A172 (cell line): ENCODE data around the gene GJA5. TPM values are rescaled to one million over a fixed set of nuclear protein-coding genes. Genes with fewer than 3 reads are reported as not detected.

ENCODE experiments used
- DNase-seq: peaks from one replicate; pipeline ENCODE4 v3.0.0-alpha.2; 2015; ENCODE audit warnings: low spot score
- total RNA-seq: library from RNA; depleted of rRNA; stranded (reverse); fragments of >200 nt; shearing (Covaris generic); gene quantifications from 2 replicates; pipeline ENCODE4 v1.2.3, GENCODE V29; 2014; rRNA removed

Gene GJA5
- total RNA-seq, 1 experiment from 2014 or later = not detected

GRCh38 chr1:147729315-147729714, 31.1 kb downstream of the GJA5 start:
- no peak for DNase-seq

GRCh38 chr1:147726168-147726567, 34.2 kb downstream of the GJA5 start:
- DNase-seq = no peak

GRCh38 chr1:147725685-147726084, 34.7 kb downstream of the GJA5 start:
- no peak for DNase-seq

GRCh38 chr1:147723691-147724323, 36.6 kb downstream of the GJA5 start:
- peak; percentile 25 for DNase-seq

GRCh38 chr1:147722124-147722523, 38.3 kb downstream of the GJA5 start:
- DNase-seq = no peak

GRCh38 chr1:147721716-147722115, 38.7 kb downstream of the GJA5 start:
- no peak for DNase-seq

- DNase-seq = no peak
These were observed 39.8 kb downstream of the GJA5 start for GRCh38 chr1:147720557-147720956.

- DNase-seq = no peak
These were observed 40.6 kb downstream of the GJA5 start for GRCh38 chr1:147719711-147720225.

GRCh38 chr1:147719029-147719698, 41.2 kb downstream of the GJA5 start:
- no peak for DNase-seq

- DNase-seq = no peak
These were observed 42.7 kb downstream of the GJA5 start for GRCh38 chr1:147717706-147718097.

GRCh38 chr1:147717051-147717705, 43.2 kb downstream of the GJA5 start:
- DNase-seq = no peak

GRCh38 chr1:147712605-147713004, 47.8 kb downstream of the GJA5 start:
- no peak for DNase-seq

Other genes with a start within 250 kb of the GJA5 start
- 6.0 and 8.9 TPM in 2 replicates for gene BCL9, start 219.1 kb downstream of the GJA5 start, total RNA-seq
- gene ACP6, start 90.1 kb downstream of the GJA5 start, total RNA-seq = 7.5 and 14.7 TPM in 2 replicates
- not detected in 2 replicates for gene GJA8, start 142.2 kb upstream of the GJA5 start, total RNA-seq
- 24.6 and 35.0 TPM in 2 replicates for gene GPR89B, start 167.8 kb upstream of the GJA5 start, total RNA-seq